ENCODE measurements around the gene HMG20B. TPM values are rescaled to one million over a fixed set of nuclear protein-coding genes. Genes with fewer than 3 reads are reported as not detected.

The HMG20B gene
- total RNA-seq, 1 donor from 2014 or later = 44.1 TPM

DNA sequence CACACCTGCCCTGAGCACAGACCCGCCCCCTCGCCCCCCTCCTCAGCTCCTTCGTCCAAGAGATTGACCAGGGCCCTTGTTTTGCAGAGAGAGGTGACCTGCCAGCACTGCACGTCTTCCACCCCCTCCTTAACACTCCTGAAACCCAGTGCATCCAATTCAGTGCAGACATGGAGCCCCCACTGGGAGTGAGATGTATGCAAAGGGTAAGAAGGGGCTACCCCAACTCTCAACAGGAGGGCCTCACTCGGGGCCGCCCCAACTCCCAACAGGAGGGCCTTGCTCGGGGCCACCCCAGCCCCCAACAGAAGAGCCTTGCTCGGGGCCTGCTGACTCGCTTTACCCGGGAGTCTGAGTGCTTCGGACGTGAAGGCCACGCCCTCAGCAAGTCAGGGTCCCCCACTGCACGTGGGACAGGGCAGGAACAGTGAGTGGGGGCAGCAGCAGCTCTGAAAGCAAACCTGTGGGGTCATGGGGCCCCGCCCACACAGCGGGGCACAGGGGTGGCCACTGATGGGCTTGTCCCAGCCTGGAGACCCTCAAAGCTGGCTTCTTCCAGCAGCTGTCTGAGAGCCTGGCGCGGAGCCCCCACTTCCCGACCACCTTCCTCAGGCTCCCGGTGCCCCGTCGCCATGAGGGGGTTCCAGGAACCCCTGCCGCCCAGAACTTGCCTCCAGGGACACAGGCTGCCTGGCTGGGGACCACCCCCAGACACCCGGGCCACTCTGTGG is 48.2 kb downstream of the HMG20B start:
- DNase-seq = no peak

DNA sequence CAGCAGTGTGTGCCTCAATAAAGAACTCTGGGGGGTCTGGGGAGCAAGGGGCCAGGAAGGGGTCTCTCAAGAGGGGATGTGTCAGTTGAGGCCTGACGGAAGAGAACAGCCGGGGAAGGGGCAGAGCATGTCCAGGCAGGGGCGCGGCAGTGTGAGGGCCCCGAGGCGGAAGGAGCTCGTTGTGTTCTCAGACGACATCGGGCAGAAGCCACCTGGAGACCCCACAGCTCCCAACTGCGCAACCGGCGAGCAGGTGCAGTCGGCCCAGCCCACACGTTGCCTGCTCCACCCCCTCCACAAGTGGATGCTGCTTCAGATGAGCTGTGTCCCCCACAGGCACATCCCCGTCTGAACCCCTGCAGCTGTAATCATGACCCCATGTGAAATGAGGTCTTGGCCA is 48.9 kb downstream of the HMG20B start:
- DNase-seq = no peak

DNA sequence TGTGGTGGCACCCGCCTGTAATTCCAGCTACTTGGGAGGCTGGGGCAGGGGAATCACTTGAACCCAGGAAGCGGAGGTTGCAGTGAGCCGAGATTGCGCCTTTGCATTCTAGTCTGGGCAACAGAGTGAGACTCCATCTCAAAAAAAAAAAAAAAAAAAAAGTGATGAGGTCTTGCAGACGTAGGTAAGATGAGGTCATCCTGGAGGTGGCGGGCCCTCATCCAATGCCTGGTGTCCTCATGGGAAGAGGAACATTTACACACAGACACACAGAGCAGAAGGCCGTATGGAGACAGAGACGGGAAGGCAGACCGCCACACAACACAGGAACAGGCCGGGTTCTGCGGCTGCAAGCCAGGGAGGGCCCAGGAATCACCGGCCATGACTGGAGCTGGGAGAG is 49.5 kb downstream of the HMG20B start:
- DNase-seq = no peak

DNA sequence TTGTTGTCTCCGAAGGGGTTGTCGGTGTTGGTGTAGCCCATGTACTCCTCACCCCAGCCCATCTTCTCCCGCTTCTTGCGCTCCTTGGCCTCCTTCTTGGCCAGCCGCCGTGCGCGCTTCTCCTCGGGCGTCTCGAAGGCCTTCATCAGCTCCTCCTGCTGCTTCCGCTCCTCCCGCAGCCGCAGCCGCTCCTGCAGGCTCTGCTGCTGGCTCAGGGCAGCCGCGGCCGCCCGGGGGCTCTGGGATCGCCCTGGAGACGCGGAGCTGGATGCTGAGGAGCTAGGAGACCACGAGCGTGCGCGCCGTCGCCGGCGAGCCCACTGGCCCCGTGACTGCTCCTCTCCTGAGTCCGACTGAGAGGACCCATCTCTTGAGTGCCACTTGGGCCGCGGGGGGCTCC is 51.0 kb downstream of the HMG20B start:
- DNase-seq = no peak

DNA sequence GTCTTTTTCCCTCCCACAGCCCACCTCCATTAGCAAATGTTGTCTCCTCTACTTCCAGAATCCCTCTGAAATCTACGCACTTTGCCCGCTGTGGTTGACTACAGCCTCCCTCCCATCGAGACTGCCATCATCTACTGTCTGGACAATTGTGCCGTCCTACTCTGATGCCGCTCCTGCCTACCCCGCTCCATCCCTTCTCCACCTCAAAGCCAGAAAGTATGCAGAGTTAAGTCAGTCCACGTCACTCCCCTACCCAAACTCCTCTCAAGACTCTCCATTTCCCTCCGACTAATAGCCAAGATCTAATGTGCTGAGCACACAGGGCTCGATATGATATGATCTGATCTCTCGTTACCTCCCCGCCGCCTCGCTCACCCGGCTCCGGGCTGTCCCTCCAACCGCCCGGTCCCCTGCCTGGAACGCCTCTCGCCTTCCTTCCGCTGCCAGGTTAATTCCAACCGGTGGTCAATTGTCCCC is 53.3 kb downstream of the HMG20B start:
- no peak for DNase-seq

DNA sequence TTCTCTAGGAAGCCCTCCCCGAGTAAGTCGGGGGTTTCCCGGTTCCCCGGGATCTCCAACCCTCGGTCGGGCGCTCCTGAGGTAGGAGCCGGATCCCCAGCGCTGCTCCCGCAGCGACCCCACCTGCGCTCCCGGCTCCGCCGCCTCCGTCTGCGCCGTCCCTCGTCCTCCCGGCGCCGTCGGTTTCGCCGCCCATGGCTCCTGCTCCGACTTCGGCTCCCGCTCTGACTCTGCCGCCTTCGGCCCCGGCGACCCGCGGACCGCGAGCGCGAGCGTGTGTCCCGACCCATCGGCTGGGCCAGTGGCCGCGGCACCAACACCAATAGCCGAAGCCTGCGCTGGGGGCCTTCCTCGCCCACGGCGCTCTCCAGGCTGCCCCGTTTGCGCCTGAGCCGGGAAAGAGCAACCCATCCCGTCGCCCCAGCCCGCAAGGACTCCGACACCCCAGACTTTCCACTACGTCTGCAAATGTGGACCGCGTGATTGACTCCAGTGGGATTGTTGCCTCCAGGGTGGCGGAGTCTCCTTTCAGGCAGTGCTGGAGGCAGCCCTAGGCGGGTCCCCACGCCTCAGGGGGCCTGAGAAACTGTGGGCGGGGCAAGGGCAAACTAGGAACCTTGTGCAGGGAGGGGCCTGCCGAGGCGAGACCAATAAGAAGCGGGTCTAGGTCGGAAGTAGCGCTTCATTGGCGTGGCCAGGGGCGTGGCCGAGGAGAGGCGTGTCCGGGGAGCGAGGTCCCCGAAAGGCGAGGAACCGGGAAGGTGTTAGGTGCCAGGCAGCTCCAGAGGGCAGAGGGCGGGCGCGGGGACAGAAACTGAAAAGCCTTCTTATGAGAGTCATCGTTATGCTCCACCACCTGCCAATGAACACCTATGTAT is 54.0 kb downstream of the HMG20B start, which contains the start of gene CACTIN:
TSS of gene CACTIN (minus strand) at position 318 of the 878 bp plus-strand sequence. CDS start at position 290, 28 bp downstream.
- DNase-seq = peak; percentile 97

DNA sequence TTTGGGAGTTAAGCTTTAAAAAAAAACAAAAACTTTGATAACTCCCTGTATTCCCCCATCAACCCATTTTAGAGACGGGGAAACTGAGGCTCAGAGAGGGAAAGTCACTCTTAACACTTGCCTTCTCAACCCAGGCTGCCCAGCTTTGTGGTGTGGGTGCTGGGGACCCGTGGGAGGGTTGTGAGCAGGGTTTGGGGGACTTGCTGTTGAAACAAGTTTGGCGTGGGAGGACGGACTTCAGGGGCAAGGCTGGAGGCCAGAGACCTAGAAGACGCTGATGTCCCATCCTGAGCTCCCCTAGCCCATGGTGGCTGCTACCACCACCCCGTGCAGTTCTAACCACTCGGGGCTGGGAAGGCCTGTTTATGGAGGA is 54.6 kb downstream of the HMG20B start:
- DNase-seq = no peak

Small RNA genes lying within 50 kb of the gene (small RNA-seq; reads per million reads assigned to genes)
- gene AC005786.1 (ENCODE audit: low replicate concordance) = not detected

Other genes with a start within 250 kb of the HMG20B start
- 27.6 TPM for gene NFIC, start 206.4 kb upstream of the HMG20B start, total RNA-seq
- gene SMIM24, start 92.4 kb upstream of the HMG20B start, total RNA-seq = not detected
- gene SMIM44, start 89.5 kb upstream of the HMG20B start, total RNA-seq = not detected
- 6.7 TPM for gene DOHH, start 72.3 kb upstream of the HMG20B start, total RNA-seq
- 22.7 TPM for gene FZR1, start 66.6 kb upstream of the HMG20B start, total RNA-seq
- not detected for gene TEKTIP1, start 33.8 kb upstream of the HMG20B start, total RNA-seq
- gene MFSD12, start 15.4 kb upstream of the HMG20B start, total RNA-seq = 23.6 TPM
- 0.20 TPM for gene GIPC3, start 12.5 kb downstream of the HMG20B start, total RNA-seq
- gene TBXA2R, start 33.9 kb downstream of the HMG20B start, total RNA-seq = 1.2 TPM
- 12.8 TPM for gene CACTIN, start 53.8 kb downstream of the HMG20B start, total RNA-seq
- 8.9 TPM for gene PIP5K1C, start 127.5 kb downstream of the HMG20B start, total RNA-seq
- gene TJP3, start 135.4 kb downstream of the HMG20B start, total RNA-seq = 1.2 TPM
- 14.6 TPM for gene APBA3, start 188.7 kb downstream of the HMG20B start, total RNA-seq
- gene MRPL54, start 189.7 kb downstream of the HMG20B start, total RNA-seq = 27.3 TPM
- not detected for gene RAX2, start 199.3 kb downstream of the HMG20B start, total RNA-seq
- gene MATK, start 213.4 kb downstream of the HMG20B start, total RNA-seq = 0.99 TPM